NB4 (cell line): ENCODE results near the gene GABRR2.

Experiments
- POLR2A ChIP-seq: IDR thresholded peaks from 2 replicates; pipeline ENCODE4 v1.6.1; 2011; ENCODE audit warnings: mild to moderate bottlenecking; ENCODE audit not compliant: insufficient read length; ENCODE audit errors: extremely low read depth
- TF ChIP-seq, protein P1 (sequence below): IDR thresholded peaks from one replicate; pipeline ENCODE4 v1.5.1; 2012; ENCODE audit warnings: low read depth, low read length
- TF ChIP-seq, protein P2 (sequence below): IDR thresholded peaks from 2 replicates; pipeline ENCODE4 v1.6.1; 2011; ENCODE audit warnings: low read depth, low read length

DNA sequence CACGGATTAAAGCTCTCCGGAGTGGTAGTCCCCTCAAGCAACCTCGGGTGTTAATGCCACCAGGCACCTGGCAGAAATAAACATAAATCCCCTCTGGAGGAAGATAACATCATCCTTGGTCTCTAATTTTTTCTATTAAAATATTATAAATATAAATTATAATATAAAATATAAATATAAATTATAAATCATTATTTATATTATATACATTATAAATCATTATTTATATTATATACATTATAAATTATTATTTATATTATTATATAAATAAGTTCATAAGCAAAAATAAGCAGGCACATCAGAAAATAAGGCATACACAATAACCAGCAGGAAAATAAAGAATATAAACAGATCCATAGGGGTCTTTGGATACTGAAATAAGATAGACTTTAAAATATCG lies 39.2 kb downstream of the GABRR2 start:
- TF ChIP-seq POLR2A, result no peak
- TF ChIP-seq, protein P1, sequence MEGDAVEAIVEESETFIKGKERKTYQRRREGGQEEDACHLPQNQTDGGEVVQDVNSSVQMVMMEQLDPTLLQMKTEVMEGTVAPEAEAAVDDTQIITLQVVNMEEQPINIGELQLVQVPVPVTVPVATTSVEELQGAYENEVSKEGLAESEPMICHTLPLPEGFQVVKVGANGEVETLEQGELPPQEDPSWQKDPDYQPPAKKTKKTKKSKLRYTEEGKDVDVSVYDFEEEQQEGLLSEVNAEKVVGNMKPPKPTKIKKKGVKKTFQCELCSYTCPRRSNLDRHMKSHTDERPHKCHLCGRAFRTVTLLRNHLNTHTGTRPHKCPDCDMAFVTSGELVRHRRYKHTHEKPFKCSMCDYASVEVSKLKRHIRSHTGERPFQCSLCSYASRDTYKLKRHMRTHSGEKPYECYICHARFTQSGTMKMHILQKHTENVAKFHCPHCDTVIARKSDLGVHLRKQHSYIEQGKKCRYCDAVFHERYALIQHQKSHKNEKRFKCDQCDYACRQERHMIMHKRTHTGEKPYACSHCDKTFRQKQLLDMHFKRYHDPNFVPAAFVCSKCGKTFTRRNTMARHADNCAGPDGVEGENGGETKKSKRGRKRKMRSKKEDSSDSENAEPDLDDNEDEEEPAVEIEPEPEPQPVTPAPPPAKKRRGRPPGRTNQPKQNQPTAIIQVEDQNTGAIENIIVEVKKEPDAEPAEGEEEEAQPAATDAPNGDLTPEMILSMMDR, result no peak
- TF ChIP-seq, protein P2, sequence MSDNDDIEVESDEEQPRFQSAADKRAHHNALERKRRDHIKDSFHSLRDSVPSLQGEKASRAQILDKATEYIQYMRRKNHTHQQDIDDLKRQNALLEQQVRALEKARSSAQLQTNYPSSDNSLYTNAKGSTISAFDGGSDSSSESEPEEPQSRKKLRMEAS, result no peak
